Stimulated activated CD4-positive, alpha-beta T cell treated with anti-CD3 and anti-CD28 coated beads, Interleukin-12 subunit alpha, Interleukin-12 subunit beta, amount 100 ng/mL, for 4 hours (primary cell): ENCODE measurements around the gene C12orf42.

ENCODE experiments used
- DNase-seq: peaks from one replicate; pipeline ENCODE4 v3.0.0-alpha.2; 2020

C12orf42 gene

GRCh38 chr12:103422746-103423515 lies 72.8 kb downstream of the C12orf42 start:
- no peak for DNase-seq

- DNase-seq = no peak
These were observed 73.4 kb downstream of the C12orf42 start for GRCh38 chr12:103422328-103422727.

GRCh38 chr12:103421402-103421801 lies 74.4 kb downstream of the C12orf42 start:
- no peak for DNase-seq

GRCh38 chr12:103415681-103416080 lies 80.1 kb downstream of the C12orf42 start:
- no peak for DNase-seq

- no peak for DNase-seq
These were observed 94.3 kb downstream of the C12orf42 start for GRCh38 chr12:103401421-103401820.

GRCh38 chr12:103399986-103400385 lies 95.8 kb downstream of the C12orf42 start:
- DNase-seq = no peak

- DNase-seq = no peak
These were observed 98.2 kb downstream of the C12orf42 start for GRCh38 chr12:103397536-103397935.

- no peak for DNase-seq
These were observed 103.0 kb downstream of the C12orf42 start for GRCh38 chr12:103392722-103393121.

GRCh38 chr12:103391103-103391502 lies 104.7 kb downstream of the C12orf42 start:
- no peak for DNase-seq

GRCh38 chr12:103387385-103387784 lies 108.4 kb downstream of the C12orf42 start:
- no peak for DNase-seq

GRCh38 chr12:103386451-103386850 lies 109.3 kb downstream of the C12orf42 start:
- DNase-seq = no peak

- no peak for DNase-seq
These were observed 112.9 kb downstream of the C12orf42 start for GRCh38 chr12:103382736-103383346.

GRCh38 chr12:103382119-103382518 lies 113.6 kb downstream of the C12orf42 start:
- no peak for DNase-seq

- no peak for DNase-seq
These were observed 116.1 kb downstream of the C12orf42 start for GRCh38 chr12:103379670-103380069.

GRCh38 chr12:103373088-103373523 lies 122.7 kb downstream of the C12orf42 start:
- no peak for DNase-seq

GRCh38 chr12:103369929-103370328 lies 125.8 kb downstream of the C12orf42 start:
- DNase-seq = no peak

- no peak for DNase-seq
These were observed 127.6 kb downstream of the C12orf42 start for GRCh38 chr12:103368167-103368566.

- DNase-seq = no peak
These were observed 141.4 kb downstream of the C12orf42 start for GRCh38 chr12:103354403-103354802.

GRCh38 chr12:103353913-103354312 lies 141.9 kb downstream of the C12orf42 start:
- DNase-seq = no peak

- no peak for DNase-seq
These were observed 145.7 kb downstream of the C12orf42 start for GRCh38 chr12:103350116-103350515.

- DNase-seq = no peak
These were observed 146.8 kb downstream of the C12orf42 start for GRCh38 chr12:103348935-103349334.

- no peak for DNase-seq
These were observed 158.8 kb downstream of the C12orf42 start for GRCh38 chr12:103336940-103337339.

- DNase-seq = no peak
These were observed 161.3 kb downstream of the C12orf42 start for GRCh38 chr12:103334466-103334865.

- no peak for DNase-seq
These were observed 162.1 kb downstream of the C12orf42 start for GRCh38 chr12:103333676-103334075.

- DNase-seq = no peak
These were observed 164.1 kb downstream of the C12orf42 start for GRCh38 chr12:103331643-103332042.
